Hepatocyte (in vitro differentiated cells): ENCODE results near the gene JOSD2. TPM values are rescaled to one million over a fixed set of nuclear protein-coding genes. Genes with fewer than 3 reads are reported as not detected.

Experiments
- DNase-seq: peaks from one replicate; pipeline ENCODE4 v3.0.0-alpha.2; 2016; ENCODE audit warnings: low spot score
- H2AFZ ChIP-seq: fragments of 200-600 bp; sonication (generic); 2 replicates; pipeline ENCODE4 v1.6.0; 2016; ENCODE audit warnings: antibody characterized with exemption, mild to moderate bottlenecking
- H3K27ac ChIP-seq: fragments of 200-600 bp; sonication (generic); 2 replicates; pipeline ENCODE4 v1.5.1; 2016; ENCODE audit warnings: mild to moderate bottlenecking
- H3K27me3 ChIP-seq: fragments of 200-600 bp; sonication (generic); 2 replicates; pipeline ENCODE4 v1.6.1; 2016
- H3K36me3 ChIP-seq: fragments of 200-600 bp; sonication (generic); replicated peaks from 2 replicates; pipeline ENCODE4 v1.5.1; 2016; ENCODE audit warnings: low read depth; ENCODE audit not compliant: insufficient read depth
- H3K4me1 ChIP-seq: fragments of 200-600 bp; sonication (generic); 2 replicates; pipeline ENCODE4 v1.5.1; 2016; ENCODE audit warnings: mild to moderate bottlenecking, moderate library complexity; ENCODE audit not compliant: insufficient read depth
- H3K4me2 ChIP-seq: fragments of 200-600 bp; sonication (generic); 2 replicates; pipeline ENCODE4 v1.6.0; 2016
- H3K4me3 ChIP-seq: fragments of 200-600 bp; sonication (generic); 2 replicates; pipeline ENCODE4 v1.5.1; 2016; ENCODE audit warnings: mild to moderate bottlenecking
- H3K79me2 ChIP-seq: fragments of 200-600 bp; sonication (generic); 2 replicates; pipeline ENCODE4 v1.6.0; 2017; ENCODE audit warnings: mild to moderate bottlenecking
- H3K9me2 ChIP-seq: fragments of 200-600 bp; sonication (generic); replicated peaks from 2 replicates; pipeline ENCODE4 v1.6.0; 2017; ENCODE audit warnings: mild to moderate bottlenecking; ENCODE audit not compliant: insufficient read depth
- H3K9me3 ChIP-seq: fragments of 200-600 bp; sonication (generic); 2 replicates; pipeline ENCODE4 v1.5.1; 2016; ENCODE audit warnings: low read depth, mild to moderate bottlenecking
- H4K20me1 ChIP-seq: fragments of 200-600 bp; sonication (generic); 2 replicates; pipeline ENCODE4 v1.6.0; 2016; ENCODE audit warnings: mild to moderate bottlenecking; ENCODE audit not compliant: insufficient read depth, poor library complexity, severe bottlenecking
- EZH2 ChIP-seq: fragments of 200-600 bp; sonication (generic); IDR thresholded peaks from 2 replicates; pipeline ENCODE4 v1.6.1; 2016; ENCODE audit warnings: antibody characterized with exemption, mild to moderate bottlenecking, borderline replicate concordance
- EZH2phosphoT487 ChIP-seq: fragments of 200-600 bp; sonication (generic); IDR thresholded peaks from one replicate; pipeline ENCODE4 v1.6.1; 2018; ENCODE audit warnings: antibody characterized with exemption, mild to moderate bottlenecking, low read depth, moderate library complexity; ENCODE audit not compliant: unreplicated experiment, severe bottlenecking
- WGBS: methylation state at CpG from one replicate; pipeline ENCODE4 v1.1.6; 2016; ENCODE audit warnings: low lambda C conversion rate; ENCODE audit errors: missing lambda C conversion rate; 5-methylcytosine and 5-hydroxymethylcytosine counted together
- polyA plus RNA-seq: library from polyadenylated mRNA; unstranded; fragments of >200 nt; fragmentation: Nextera tagmentation; extraction: Ambion mirVana; gene quantifications from 2 replicates; pipeline ENCODE4 v1.2.1, GENCODE V29; 2016
- total RNA-seq: library from RNA; depleted of rRNA; stranded (reverse); fragments of >200 nt; gene quantifications from 2 replicates; pipeline ENCODE4 v1.2.3, GENCODE V29; 2014
- TF ChIP-seq, protein P1 (sequence below): fragments of 200-600 bp; sonication (generic); IDR thresholded peaks from 2 replicates; pipeline ENCODE4 v1.5.1; 2016; ENCODE audit warnings: antibody characterized with exemption, mild to moderate bottlenecking; ENCODE audit not compliant: poor library complexity

The JOSD2 gene
- total and polyA plus RNA-seq, 2 experiments from 2014 or later, result 19.0 to 82.9 TPM

DNA sequence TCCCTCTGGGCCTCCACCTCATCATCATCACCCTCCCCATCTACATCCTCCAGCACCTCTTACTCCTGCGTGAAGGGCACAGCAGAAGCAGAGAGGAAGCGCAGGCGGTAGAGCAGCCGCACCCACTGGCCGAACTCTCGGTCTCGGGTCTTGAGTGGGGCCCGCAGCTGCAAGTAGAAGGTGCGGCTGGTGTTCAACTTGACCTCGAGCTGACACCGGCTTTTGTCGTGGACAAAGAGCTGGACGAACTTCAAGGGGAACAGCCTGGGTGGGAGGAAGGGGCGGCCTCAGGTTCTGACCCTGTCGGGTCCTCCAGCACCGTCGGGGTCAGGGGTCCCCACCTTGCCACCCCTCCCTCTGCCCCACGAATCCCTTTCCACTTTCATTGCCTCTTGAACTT is 43.4 kb downstream of the JOSD2 start:
- Histone ChIP-seq H3K36me3 (no peaks in the 10 kb centered on the region), H2AFZ (no peak overlapping the region), H3K4me3 (no peak overlapping the region), H3K4me1 (no peaks in the 10 kb centered on the region), H3K9me3 (no peaks in the 10 kb centered on the region), H3K27me3 (no peaks in the 10 kb centered on the region), H3K79me2 (no peaks in the 10 kb centered on the region), H3K27ac (no peak overlapping the region), H3K4me2 (no peak overlapping the region), H3K9me2 (no peaks in the 10 kb centered on the region), H4K20me1 (no peaks in the 10 kb centered on the region)
- WGBS, result 88% methylated on average over 18 of the region's 18 CpGs
- TF ChIP-seq EZH2phosphoT487 (no peak), EZH2 (no peak)
- TF ChIP-seq, protein P1, sequence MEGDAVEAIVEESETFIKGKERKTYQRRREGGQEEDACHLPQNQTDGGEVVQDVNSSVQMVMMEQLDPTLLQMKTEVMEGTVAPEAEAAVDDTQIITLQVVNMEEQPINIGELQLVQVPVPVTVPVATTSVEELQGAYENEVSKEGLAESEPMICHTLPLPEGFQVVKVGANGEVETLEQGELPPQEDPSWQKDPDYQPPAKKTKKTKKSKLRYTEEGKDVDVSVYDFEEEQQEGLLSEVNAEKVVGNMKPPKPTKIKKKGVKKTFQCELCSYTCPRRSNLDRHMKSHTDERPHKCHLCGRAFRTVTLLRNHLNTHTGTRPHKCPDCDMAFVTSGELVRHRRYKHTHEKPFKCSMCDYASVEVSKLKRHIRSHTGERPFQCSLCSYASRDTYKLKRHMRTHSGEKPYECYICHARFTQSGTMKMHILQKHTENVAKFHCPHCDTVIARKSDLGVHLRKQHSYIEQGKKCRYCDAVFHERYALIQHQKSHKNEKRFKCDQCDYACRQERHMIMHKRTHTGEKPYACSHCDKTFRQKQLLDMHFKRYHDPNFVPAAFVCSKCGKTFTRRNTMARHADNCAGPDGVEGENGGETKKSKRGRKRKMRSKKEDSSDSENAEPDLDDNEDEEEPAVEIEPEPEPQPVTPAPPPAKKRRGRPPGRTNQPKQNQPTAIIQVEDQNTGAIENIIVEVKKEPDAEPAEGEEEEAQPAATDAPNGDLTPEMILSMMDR, result no peak
- DNase-seq, result peak; percentile 3

DNA sequence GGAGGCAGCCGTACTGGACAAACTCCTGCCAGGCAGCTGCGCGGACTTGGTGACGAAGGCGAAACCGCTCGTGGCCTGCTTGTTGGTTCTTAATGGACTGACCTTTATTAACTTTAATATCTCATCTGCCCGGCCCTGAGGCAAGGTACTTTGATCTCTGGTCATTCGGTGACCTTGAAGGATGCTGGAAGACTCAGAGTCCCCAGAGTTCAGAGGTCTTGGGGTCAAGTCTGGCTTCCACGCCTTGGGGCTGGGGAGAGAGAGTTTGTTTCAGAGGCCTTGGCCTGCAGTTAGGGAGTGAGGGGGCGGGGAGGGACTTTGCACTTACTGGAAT is 44.3 kb downstream of the JOSD2 start:
- no peaks in the 10 kb centered on the region for H3K36me3 ChIP-seq
- H3K9me2 ChIP-seq, result no peaks in the 10 kb centered on the region
- H3K27ac ChIP-seq, result no peak overlapping the region
- H3K4me1 ChIP-seq, result no peaks in the 10 kb centered on the region
- H2AFZ ChIP-seq, result no peak overlapping the region
- DNase-seq, result no peak
- 93% methylated on average over 11 of the region's 11 CpGs for WGBS
- H3K79me2 ChIP-seq, result no peaks in the 10 kb centered on the region
- no peaks in the 10 kb centered on the region for H4K20me1 ChIP-seq
- no peaks in the 10 kb centered on the region for H3K9me3 ChIP-seq
- no peak overlapping the region for H3K4me2 ChIP-seq
- H3K27me3 ChIP-seq, result no peaks in the 10 kb centered on the region
- H3K4me3 ChIP-seq, result no peak overlapping the region
- TF ChIP-seq EZH2, result no peak
- no peak for TF ChIP-seq EZH2phosphoT487
- TF ChIP-seq, protein P1, result no peak

DNA sequence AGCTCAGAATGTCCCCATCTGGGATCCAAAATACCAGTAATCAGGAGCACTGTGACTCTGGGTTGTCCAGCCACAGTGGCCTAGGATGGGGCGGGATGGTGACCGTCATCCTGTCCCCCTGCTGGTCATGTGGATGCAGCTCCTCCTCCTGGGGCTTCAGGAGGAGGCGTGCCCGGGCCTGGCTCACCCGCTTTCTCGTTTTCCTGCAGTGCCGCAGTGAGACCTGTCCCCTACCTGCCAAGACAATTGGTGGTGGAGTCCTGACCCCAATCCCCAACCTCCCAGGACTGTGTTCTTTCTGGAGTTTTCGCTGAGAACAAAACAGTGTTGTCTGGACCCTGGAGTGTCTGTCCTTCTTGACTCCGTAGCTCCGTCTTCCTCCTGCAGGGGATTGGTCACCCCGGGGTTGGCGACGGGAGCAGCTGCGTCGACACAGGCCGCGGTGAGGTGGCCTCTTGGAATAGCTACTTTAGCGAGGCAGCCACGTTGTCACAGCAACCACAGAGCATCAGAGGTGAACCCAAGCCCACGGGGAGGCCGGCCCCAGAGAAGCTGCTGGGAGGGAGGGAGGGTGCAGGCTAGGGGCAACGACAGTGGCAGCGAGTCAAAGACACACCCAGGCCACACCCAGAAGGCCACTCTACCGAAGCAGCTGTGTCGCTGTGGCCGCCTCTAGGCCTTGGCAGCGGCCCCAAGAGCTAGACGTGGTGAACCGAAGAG is 44.8 kb downstream of the JOSD2 start:
- H4K20me1 ChIP-seq, result no peaks in the 10 kb centered on the region
- WGBS, result 67% methylated on average over 23 of the region's 29 CpGs
- H3K4me2 ChIP-seq, result no peak overlapping the region
- H3K9me3 ChIP-seq, result no peaks in the 10 kb centered on the region
- no peaks in the 10 kb centered on the region for H3K79me2 ChIP-seq
- no peak overlapping the region for H3K4me3 ChIP-seq
- H3K9me2 ChIP-seq, result no peaks in the 10 kb centered on the region
- DNase-seq, result peak; percentile 20
- TF ChIP-seq, protein P1, result no peak
- no peak for TF ChIP-seq EZH2
- TF ChIP-seq EZH2phosphoT487, result no peak
- H2AFZ ChIP-seq, result no peak overlapping the region
- H3K4me1 ChIP-seq, result no peaks in the 10 kb centered on the region
- H3K36me3 ChIP-seq, result no peaks in the 10 kb centered on the region
- no peaks in the 10 kb centered on the region for H3K27me3 ChIP-seq
- H3K27ac ChIP-seq, result no peak overlapping the region
